HCT116 (cell line): ENCODE measurements around the gene MYLK4.

ENCODE experiments used
- CBX3 ChIP-seq: IDR thresholded peaks from 2 replicates; pipeline ENCODE4 v1.6.1; 2012; ENCODE audit warnings: low read depth
- CTCF ChIP-seq, 3 experiments: fragments of 200-600 bp in 1 of 3; sonication (generic) in 1 of 3; IDR thresholded peaks in 2 of 3; conservative IDR thresholded peaks in 1 of 3; 2 replicates each; pipeline ENCODE4 v1.5.1; 2012 to 2017; ENCODE audit warnings: low read depth in 2 of 3, low read length in 2 of 3, antibody characterized with exemption in 1 of 3, borderline replicate concordance in 1 of 3, control low read depth in 1 of 3, mild to moderate bottlenecking in 1 of 3, mixed read lengths in 1 of 3, mixed run types in 1 of 3, moderate library complexity in 1 of 3; ENCODE audit not compliant: insufficient read depth in 1 of 3
- EZH2 ChIP-seq: fragments of 200-600 bp; sonication (generic); IDR thresholded peaks from 2 replicates; pipeline ENCODE4 v1.6.1; 2017; ENCODE audit warnings: antibody characterized with exemption, mixed run types
- POLR2A ChIP-seq: IDR thresholded peaks from 2 replicates; pipeline ENCODE4 v1.7.0; 2011; ENCODE audit warnings: borderline replicate concordance; ENCODE audit not compliant: insufficient read depth, insufficient read length; ENCODE audit errors: extremely low read depth
- POLR2AphosphoS5 ChIP-seq: IDR thresholded peaks from 2 replicates; pipeline ENCODE4 v1.6.1; 2011; ENCODE audit warnings: mild to moderate bottlenecking, low read depth, low read length, moderate library complexity
- REST ChIP-seq: IDR thresholded peaks from 2 replicates; pipeline ENCODE4 v1.6.1; 2012; ENCODE audit warnings: low read depth
- SIN3A ChIP-seq: IDR thresholded peaks from 2 replicates; pipeline ENCODE4 v1.6.1; 2012; ENCODE audit warnings: low read depth
- ZNF274 ChIP-seq: fragments of 200-500 bp; sonication (Bioruptor generic); IDR thresholded peaks from 2 replicates; pipeline ENCODE4 v1.6.1; 2014; ENCODE audit warnings: mild to moderate bottlenecking, low read depth, low read length, inconsistent platforms

- TF ChIP-seq CBX3 = no peak
- TF ChIP-seq CTCF (IDR thresholded peaks at IDR 0.05 in 2 of 3, conservative IDR thresholded peaks at IDR 0.05 in 1 of 3; ENCODE audit: borderline replicate concordance in 1 of 3, insufficient read depth in 1 of 3, low read depth in 2 of 3, low read length in 2 of 3) = no peak
- no peak for TF ChIP-seq ZNF274
- no peak for TF ChIP-seq REST
- TF ChIP-seq POLR2A = no peak
- TF ChIP-seq POLR2AphosphoS5 = no peak
- no peak for TF ChIP-seq EZH2
- TF ChIP-seq SIN3A = no peak
These were observed 29.5 kb upstream of the MYLK4 start for GRCh38 chr6:2780102-2780737.
